ENCODE results near the gene GALNT2.

The GALNT2 gene

DNA sequence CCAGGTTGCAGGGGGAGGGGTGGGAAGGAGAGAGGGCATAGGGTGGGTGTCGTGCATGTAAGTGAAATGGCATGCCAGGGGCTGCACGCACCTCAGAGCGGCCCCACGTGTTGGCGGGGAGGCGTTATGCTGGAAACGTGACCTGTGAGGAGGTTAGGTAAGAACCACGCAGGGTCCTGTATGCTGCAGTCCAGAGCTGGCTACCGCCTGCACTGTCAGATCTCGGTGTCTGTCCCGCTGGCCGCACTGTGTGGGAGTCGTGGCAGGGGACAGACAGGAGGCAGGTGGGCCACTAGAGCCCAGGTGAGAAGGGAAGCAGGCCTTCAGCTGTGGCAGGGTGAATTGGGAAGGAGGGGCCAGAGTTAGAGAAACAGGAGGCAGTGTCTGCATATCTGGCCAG lies 79.7 kb downstream of the GALNT2 start:
- no peak for DNase-seq (ENCODE audit: low read depth)

DNA sequence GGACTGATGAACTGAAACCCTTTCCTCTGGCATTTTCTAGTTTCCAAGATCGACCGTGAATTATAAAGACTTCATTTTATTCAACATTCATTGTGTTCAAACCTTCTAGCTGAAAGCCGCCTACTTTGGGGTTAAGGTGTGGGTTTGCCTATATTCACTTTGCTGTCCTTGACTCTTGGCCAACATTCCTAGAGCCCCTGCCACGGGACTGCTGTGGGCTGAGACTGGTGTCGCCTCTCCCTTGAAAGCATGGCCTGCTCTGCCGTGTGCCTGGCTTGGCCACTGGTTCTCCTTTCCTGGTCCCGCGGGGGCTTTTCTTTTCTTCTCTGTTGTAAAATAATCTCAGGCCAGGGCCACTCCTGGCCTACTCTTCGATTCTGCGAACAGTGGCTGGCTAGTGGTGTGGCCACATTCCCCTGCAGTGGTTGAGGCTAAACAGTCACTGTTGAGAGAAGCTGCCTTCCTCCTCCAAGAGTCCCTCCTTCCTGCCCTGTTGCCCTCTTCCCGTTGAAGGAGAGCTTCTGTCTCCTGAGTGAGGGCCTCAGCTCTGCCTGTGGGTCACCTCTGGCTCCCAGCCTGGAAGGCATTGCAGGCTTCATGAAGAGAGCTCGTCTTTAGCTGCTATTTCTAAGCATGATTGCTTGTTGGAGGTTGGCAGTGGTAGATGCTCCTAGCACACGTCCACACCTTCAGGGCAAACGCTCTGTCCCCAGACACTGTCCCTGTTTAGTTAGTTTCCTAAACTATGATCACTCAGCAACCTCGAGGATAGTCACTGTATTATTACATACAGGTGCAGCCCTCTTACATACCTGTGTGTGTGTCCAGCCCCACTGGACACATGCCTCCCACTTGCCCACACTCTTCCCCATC lies 80.5 kb downstream of the GALNT2 start:
- no peak for DNase-seq (ENCODE audit: low read depth)

DNA sequence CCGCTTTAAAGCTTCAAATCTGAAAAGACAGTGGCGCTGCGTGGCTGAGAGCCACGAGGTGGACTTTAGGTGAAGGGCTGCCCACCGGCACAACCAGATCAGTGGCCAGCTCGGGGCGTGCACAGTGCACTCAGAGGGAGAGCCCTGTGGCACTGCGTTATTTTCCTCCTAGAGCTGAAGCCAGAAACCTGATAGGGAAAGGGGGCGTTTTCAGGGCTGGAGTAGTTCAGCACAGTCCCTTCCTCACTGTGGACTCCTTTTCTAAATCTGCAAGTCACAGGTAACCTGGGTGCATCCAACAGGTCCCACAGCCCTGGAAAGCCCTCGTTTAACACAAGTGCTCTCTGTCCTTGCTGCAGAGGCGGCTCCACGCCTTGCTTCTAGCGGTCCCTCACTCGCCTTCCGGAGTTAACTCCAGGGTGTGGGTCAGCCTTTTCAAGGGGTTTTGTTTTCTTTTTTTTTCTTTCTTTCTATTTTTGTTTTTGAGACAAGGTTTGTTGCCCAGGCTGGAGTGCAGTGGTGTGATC lies 81.2 kb downstream of the GALNT2 start:
- no peak for DNase-seq (ENCODE audit: low read depth)

DNA sequence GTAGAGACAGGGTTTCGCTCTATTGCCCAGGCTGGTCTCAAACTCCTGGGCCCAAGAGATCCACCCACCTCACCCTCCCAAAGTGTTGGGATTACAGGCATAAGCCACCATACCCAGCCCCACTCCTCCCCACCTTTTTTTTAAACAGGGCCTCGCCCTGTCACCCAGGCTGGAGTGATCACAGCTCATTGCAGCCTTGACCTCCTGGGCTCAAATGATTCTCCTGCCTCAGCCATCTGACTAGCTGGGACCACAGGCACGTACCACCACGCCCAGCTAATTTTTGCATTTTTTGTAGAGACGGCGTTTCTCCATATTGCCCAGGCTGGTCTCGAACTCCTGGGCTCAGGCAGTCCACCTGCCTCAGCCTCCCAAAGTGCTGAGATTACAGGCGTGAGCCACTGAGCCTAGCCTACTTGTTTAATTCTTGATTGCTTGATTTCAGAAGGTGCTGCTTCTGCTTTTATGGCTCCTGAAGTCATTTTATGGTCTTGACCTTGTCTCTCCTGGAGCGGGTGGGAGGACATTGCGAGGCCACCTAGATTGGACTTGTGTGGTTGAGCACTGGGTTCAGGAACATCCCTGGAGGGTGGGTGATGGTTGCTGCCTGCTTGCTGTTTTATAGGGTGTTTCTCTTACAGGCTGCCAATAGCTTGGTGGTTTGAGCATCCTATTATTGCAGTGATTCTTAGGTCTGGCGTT lies 81.9 kb downstream of the GALNT2 start:
- no peak for DNase-seq (ENCODE audit: low read depth)

DNA sequence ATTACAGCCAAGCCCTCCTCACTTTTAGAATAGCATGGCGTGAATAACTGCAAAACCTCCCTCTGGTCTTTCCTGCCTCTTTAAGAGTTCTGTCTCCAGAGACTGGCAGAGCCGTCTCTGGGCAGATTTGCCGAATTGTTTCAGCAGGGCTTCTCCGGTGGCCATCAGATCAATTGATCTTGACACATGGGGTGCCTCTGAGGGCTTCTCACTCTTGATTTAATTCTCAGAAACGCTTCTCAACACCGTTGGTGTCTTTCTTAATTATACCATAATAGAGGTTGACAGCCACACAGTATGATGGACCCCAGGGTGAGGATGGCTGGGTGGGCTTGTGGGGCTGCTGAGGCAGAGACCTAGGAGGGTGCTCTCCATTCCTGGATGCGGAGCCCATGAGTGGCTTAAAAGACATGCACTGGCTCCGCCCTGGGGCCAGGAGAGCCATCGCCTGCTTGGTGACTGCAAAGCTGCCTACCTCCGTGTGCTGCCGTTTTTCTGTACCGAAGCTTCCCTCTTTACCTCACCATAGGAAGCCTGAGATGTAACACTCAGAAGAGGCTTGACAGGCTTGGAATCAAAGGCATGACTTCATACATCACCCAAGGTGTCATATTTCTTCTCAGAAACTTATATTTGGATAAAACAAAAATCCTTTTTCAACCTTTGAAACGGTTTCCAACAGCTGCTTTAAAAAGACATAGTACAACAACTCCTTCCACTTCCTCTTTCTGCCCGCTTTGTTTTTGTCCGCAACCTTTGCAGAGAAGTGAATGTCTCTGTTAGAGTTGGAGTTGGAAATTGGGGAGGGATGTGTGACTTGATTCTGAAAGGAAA lies 82.9 kb downstream of the GALNT2 start:
- no peak for DNase-seq (ENCODE audit: low read depth)

DNA sequence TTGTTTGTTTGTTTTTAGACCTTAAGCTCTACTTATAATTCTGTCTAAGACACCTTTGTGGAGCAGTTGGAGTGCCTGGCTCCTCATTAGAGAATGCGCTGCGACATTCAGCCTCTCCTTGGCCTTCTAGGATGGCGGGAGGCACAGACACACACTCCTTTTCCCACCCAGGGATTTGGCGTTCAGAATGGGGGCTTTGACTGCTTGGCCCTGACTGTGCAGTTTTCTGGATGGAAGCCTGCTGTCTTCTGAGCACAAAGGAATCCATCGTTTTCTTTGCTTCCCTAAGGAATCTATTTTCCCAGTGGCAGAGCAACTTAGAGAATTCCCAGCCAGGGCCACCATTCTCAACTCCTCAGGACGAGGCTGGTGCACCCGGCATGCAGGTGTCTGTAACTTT lies 83.6 kb downstream of the GALNT2 start:
- DNase-seq (ENCODE audit: low read depth): no peak

DNA sequence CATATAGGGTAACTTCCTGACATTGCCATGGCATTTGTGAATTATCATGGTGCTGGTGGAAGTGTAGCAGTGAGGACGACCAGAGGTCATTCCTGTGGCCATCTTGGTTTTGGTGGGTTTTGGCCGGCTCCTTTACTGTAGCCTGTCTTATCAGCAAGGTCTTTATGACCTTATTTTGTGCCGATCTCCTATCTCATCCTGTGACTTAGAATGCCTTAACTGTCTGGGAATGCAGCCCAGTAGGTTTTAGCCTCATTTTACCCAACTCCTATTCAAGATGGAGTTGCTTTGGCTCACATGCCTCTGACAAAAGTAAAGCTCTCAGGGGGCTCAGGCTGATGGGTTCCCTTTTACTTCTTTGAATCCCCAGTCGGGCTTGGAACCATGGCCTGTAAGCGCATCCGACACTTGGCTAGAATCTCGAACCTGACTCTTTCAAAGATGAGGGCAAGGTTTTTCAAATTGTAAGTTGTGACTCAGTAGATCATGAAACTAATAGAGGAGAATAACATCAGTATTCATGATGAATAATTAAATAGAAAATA lies 85.0 kb downstream of the GALNT2 start:
- no peak for DNase-seq (ENCODE audit: low read depth)

DNA sequence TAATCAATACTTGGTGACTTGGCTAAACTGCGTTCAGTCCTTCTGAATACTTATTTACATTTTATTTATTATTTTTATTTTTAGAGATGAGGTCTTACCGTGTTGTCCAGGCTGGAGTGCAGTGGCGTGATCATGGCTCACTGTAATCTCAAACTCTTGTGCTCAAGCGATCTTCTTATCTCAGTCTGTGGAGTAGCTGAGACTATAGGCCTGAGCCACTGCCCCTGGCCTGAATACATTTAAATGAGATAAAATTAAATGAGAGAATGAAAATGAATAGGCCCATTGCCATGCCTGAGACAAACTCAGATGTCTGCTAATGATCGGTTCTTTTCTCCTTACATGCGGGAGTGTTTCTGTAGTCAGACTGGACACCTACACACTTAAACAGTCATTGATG lies 86.0 kb downstream of the GALNT2 start:
- DNase-seq (ENCODE audit: low read depth): no peak

DNA sequence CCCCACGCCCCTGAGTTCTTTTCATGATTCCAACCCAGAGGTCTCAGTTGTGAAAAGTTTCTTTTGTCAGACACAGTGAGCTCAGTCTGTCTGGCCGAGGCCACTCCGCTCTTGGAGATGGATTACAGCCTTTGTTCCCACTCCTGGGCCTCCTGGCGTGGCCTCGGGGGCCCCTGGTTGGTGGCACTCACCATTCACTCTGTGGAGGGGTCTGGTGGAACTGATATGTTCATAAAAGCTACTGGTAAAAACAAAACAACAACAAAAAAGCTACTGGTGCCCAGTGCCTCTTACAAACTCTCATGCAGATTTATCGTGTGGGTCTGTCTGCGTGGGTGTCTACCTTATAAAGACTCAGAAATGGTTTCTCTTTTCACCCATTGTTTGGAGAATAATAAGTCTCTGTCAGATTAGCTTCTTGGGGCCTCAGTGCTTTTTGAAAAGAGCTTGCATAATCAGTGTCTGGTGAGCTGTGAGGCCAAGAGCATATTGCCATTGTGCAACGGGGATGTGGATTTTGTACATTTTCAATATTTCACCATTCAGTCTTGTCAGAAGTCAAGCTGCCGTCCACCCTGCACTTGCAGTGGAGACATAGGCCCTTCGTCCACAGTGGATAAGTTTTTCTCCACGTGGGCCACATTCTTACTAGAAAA lies 86.7 kb downstream of the GALNT2 start:
- no peak for DNase-seq (ENCODE audit: low read depth)

DNA sequence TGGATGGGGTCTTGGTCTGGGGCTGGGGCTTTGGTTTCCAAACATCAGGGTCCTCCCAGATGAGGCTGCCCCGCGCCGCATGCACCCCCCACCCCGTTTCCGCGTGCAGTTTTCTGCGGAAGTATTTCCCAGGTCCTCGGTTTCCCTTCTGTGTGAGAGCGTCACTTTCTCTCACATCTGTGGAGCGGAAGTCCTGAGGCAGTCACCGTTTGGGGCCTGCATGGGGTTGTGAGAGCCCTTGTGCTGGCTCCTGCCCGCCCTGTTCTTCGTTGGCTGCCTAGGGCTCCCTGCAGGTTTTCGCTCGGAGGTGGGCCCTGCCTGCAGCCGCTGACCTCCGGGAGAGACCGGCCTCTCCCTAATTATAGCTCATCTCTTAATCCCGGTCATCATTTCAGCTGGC lies 88.0 kb downstream of the GALNT2 start:
- DNase-seq (ENCODE audit: low read depth): no peak

DNA sequence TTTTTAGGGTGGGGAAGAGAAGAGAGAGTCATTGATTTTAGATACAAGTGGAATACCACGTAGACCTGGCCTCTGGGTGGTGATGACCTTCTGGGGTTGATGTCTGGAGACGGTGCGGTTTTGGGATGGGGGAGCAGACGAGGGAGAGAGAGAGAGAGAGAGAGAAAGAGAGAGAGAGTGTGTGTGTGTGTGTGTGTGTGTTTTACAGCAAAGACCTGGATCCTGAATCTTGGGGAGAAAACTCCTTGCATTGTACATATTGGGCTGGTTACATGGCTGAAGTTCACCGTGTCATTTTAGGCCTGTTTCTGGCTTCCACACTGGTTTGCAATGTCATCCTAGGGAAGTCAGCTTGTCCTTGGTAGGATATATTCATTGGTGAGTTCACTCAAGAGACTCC lies 89.0 kb downstream of the GALNT2 start:
- DNase-seq (ENCODE audit: low read depth): no peak

DNA sequence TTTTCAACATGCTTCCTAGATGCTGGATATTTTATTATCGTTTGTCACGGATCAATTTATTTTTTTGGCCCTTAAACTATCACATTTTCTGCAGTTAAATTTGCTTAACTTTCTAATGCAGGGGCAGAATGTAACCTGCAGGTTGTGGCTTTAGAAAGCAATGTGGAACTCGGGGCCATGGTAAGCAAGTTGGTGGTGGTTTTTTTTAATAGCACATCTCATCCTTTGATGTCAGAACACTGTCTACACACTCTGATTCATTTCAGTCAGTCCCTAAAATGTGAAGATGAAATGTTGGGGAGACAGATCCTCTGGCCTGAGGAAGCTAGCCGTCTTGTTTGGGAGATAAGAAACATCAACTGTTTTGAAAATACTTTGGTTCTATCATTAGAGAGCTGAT lies 89.5 kb downstream of the GALNT2 start:
- DNase-seq (ENCODE audit: low read depth): no peak

DNA sequence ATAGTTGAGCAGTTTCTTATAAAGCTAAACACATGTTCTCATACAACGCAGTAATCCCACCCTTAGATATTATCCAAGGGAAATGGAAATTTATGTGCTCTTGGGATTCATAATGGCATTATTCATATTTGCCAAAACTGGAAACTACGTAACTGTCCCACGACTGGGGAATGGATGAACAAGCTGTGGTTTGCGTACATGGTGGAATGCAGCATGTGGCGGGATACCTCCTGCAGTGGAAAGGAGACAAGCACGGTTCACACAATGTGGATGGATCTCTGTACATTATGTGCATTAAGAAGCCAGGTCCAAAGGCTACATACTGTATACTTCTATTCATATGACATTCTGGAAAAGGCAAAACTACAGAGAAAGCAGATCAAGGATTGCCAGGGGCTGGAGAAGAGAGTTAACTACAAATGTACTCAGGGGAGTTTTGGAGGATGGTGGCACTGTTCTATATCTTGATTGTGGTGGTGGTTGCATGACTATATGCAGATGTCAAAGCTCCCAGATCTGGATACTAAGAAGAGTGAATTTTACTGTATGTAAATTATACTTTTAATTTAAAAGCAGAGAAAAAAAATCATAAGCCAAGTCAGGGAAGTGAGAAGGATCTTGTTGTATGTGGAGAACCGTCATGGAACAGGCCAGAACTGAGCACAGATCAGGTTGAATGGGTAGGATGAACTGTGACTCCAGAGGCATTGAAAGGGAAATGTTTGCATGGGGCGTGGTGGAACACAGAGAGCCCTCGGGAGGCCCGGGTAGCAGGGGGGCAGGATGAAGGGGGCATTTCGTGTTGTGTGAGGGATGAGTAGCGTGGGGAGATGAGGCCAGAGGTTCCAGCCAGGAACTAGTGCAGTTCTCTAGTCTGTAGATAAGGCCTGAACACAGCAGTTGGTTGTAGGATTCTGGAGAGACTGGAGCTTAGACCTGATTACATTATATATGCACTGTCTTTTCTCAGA lies 90.7 kb downstream of the GALNT2 start:
- DNase-seq (ENCODE audit: low read depth): no peak

DNA sequence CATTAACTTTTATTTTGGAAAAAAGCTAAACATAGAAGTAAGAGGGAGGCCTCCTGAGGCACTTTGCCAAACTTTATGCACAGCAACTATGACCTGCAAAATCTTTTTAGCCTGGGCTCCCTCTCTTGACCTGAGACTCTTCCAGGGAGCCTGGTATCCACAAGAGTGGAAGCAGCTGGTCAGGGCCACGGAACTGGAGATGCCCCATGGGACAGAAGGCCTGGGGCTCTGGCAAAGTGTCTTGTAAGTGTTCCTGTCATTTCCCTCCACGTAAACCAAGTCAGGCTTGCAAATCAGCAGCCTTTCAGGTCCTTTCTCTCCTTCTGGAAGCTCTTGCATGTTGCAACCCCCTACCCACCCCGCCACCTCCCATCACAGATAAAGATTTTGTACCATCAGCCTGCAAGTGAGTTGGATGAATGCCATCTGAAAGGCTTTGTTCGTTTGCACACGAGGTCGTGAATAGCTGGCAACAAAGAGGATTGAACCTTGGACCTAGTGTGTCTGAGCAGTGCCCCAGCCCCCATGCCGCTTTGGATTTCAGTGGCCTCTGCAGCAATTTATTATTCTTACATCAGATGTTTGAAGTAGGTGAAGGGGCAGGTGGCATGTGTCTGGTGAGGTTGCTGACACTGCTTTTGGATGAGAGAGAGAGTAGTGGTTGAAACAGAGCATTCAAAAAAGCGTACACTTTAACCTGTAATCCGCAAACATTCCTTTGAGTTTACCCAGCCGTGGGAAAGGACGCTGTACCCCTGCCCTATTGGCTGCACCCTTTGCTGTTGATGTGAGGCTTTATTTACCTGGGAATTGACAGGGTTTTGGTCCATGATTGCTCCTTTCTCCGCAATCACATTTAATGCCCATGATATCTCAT lies 91.6 kb downstream of the GALNT2 start:
- DNase-seq (ENCODE audit: low read depth): no peak

DNA sequence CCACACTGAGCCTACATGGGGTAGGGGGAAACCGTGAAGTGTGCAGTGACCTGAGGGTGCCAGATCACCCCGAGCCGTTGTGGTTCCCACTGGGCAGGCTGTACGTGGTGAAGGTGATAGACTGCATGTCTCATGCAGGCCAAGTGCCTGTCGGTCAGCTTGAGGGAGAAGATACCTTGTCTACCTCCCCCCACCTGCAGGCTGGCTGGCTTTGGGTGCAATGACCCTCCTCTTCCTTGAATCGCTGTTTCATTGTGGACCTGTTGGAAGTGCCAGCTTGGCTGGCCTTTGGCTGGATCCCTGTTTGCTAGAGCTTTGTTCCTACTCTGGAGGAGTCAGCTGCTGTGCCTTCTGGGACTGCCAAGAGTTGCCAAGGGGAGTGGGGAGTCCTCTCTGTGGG lies 92.5 kb downstream of the GALNT2 start:
- no peak for DNase-seq (ENCODE audit: low read depth)

DNA sequence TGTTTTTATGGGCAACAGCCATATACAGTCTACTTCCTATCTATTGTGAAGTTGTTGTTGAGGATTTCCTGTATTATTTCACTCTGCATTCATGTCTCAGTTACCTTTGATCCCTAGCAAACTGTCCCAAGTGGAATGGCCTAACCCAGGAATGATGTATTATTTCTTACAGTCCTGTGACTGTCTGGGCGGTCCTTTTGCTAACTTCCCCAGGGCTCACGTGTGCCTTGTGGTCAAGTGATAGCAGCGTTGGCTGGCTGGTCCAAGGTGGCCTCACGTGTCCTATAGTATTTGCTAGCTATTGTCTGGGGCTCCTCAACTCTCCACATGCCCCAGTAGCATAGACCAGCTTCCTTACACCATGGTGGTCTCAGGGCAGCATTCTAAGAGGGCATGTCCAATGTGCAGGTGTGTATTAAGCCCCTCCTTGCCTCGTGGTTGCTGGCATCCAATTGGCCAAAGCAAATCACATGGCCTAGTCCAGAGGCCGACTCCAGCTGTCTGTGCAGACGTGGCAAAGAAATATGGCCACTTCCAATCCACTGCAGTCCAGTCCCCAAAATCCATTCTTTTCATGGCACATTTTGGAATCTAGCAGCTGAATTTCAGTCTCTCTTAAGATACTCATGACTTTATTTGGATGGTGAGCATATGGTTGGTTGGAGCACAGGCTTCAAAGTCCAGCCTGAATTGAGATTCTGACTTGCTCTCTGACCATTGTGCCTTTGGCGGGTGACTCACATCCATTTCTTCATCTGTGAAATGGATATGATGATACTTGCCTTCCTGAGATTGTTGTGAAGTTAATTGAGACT lies 94.1 kb downstream of the GALNT2 start:
- DNase-seq (ENCODE audit: low read depth): no peak

DNA sequence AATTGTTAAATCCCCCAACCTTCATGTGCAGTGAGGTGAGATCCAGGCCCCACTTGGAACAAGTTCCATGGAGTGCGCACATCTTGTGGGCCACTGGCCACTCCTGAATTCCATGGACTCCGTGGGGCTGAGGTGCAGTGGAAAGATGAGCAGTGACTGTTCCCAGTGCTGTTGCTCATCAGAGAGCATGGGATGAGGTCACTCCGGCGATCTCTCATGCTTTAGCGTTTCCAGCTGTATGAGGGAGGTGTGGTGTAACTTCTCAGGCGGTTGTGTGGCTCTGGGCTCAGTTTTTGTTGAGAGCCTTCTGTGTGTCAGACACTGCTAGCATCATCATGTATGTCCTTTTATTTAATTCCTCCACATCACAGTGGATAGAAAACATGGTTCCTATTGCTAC lies 96.2 kb downstream of the GALNT2 start:
- DNase-seq (ENCODE audit: low read depth): no peak

DNA sequence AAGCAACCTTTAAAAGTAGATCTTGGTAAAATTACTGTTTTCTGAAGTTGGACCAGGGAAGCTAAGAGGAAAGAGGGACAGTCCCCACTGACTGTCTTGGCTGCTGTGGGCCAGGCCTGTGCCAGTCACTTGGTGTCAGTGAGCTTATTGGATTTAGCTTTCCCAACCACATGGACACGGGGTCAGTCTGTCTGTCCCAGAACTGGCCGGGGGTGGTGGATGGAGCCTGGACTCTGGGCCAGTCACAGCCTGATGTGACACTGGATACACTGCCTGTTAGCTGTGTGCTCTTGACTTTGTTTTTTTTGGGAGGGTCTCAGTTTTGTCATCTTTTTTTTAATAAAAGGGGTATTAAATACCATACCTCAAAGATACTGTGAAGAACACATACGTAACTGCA lies 96.7 kb downstream of the GALNT2 start:
- DNase-seq (ENCODE audit: low read depth): no peak

DNA sequence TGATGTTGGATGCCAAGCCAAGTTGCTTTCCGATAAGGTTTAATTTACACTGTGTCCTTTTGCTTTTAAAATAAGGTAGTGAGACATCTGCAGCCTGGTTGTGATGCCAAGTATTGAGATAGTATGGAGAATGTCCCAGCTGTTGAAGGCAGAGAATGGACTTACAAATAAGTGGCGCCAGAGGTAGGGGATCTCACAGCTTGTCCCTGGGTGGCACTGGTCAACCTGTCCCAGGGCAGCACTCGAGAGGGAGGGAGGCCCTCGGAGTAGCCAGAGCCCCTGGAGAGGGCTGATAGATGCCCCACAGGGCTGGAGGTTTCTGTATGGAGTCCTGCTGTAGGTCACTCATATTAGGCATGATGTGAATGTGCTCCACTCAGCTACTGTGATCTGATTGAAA lies 98.5 kb downstream of the GALNT2 start:
- no peak for DNase-seq (ENCODE audit: low read depth)
